HG03135 (cell line): ENCODE measurements around the gene STOML1.
A peak's percentile ranks its signal among the peaks of the same experiment; 100 is the strongest.
"Not testable (repeated sequence)": the region's sequence is repeated elsewhere in the genome, so short reads cannot be mapped to it uniquely, and the experiment has no call there.

Source experiments
- ATAC-seq: cut with Tn5 transposase; IDR thresholded peaks from one replicate; pipeline ENCODE4 v1.9.1; 2021; ENCODE audit warnings: mild to moderate bottlenecking, moderate library complexity; ENCODE audit not compliant: unreplicated experiment

Gene STOML1

DNA sequence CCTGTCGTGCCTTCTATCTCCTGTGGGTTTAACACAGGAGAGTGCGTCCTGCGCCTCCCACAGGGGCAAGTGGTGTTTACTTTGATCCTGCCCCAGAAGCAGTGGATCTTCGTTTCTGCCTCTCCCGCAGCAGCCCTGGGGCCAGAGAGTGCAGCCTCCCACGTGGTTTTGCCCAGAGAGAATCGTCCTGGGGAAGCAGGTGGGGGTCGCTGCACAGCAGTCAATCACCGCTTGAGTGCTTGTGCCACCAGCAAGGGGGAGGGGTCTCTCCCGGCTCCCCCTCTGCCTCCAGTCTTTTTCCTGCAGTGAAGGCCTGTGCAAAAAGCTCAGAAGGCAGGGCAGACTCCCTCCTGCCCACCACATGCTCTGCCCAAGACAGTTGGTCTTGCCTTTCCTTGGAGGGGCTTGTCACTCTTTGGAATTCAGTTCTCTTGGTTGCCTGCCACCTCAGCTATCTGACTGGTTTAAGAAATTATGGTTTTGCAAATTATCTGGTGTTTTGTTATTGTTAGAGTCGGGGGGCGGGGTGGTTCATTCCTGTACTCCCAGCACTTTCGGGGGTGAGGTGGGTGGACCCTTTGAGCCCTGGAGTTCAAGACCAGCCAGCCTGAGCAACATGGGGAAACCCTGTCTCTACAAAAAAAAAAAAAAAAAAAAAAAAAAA is 26.9 kb downstream of the STOML1 start:
- ATAC-seq: peak; percentile 33

DNA sequence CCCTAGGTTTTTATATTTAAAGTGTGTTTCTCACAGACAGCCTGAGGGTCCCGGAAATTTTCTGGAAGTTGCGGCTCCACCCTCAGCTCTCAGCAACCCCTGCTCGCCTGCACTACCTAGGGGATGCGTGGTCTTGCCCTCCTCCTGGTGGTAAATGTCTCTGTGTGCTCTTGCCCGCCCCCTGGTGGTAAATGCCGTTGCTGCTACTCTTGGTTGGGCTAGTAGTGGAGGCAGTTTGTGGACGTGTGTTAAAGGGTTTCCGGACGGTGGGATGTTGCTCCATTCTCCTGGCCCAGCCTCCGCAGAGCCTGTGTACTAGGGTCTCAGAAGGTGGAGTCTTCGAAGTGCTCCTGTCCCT is 27.4 kb downstream of the STOML1 start:
- peak; percentile 61 for ATAC-seq

DNA sequence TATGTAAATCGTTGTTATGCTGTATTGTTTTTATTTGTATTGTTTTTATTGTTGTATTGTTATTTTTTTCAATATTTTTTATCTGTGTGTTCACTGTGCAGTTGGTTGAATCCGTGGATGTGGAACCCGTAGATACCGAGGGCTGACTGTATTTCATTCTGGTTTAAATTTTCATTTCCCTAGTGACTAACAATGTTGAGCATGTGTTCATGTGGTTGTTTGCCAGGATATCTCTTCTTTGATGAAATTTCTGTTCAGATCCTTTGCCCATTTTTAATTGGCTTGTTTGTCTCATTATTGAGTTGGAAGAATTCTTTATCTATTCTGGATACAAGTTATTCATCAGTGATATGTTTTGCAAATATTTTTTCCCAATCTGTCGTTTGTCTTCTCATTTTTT is 29.7 kb downstream of the STOML1 start:
- no peak for ATAC-seq

DNA sequence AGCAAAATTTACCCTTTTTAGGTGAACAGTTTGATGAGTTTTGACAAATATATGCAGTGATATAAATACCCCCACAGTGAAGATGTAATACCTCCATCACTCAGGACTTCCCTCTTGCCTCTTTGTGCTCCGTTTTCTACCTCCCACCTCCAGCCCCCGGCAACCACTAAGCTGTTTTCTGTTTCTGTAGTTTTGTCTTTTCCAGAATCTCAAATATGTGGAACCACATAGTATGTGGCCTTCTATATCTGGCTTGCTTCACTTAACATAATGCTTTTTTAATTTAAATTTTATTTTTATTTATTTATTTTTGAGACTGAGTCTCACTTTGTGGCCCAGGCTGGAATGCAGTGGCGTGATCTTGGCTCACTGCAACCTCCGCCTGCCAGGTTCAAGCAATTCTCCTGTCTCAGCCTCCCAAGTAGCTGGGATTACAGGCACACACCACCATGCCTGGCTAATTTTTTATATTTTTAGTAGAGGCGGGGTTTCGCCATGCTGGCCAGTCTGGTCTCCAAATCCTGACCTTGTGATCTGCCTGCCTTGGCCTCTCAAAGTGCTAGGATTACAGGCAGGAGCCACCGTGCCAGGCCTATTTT is 31.5 kb downstream of the STOML1 start:
- not testable (repeated sequence) for ATAC-seq

DNA sequence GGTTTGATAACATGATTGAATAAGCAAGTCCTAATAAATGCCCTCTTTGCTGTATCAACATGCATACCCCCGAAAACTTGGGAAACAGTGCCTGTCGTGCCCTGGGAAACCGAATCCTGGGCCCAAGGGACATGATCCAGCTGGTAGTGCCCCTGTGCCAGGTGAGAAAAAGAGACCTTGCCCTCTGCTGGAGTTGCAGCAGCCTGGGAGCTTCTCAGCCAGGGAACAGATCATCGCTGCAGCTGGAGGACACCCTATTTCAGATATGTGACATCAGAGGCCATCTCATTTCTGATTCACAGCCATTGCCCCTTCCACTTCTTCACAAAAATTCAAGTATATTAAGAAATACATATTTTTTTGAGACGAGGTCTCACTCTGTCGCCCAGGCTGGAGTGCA is 32.3 kb downstream of the STOML1 start:
- ATAC-seq: no peak

DNA sequence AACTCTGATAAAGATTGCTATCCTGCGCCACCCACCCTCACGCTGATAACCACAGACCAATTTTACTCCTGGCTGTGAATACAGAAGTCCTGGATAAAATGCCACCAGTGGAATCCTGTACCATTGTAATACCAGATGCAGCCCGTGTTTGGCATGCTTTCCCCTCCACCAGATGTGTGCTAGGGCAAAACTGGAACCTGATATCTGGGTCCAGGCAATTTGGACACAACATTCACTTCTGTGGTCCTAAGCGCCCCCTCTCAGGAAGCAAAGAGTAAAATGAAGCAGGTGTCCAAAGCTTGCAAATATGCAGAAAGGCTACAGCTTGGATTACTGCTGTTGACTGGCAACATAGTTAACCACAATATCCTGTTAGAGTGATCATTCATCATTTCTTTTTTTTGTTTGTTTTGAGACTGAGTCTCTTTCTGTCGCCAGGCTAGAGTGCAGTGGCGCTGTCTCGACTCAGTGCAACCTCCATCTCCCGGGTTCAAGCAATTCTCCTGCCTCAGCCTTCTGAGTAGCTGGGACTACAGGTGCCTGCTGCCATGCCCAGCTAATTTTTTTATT is 33.0 kb downstream of the STOML1 start:
- ATAC-seq: peak; percentile 55

DNA sequence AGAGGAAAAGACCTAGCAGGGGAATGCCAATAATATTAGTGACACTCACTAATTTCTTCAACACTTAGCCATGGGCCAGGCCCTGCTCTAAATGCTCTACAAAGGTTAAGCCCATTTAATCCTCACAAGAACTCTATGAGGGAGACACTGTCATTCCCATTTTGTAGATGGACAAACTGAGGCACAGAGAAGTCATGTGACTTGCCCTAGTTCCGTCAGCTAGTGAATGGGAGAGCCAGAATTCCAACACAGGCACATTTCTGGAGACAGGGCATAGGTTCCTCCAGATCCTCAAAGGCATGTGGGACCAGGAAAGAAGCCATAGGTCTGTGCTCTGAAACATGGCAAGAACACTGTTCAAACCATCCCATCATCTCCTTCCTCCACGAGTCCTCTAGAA is 34.3 kb downstream of the STOML1 start:
- ATAC-seq: no peak

DNA sequence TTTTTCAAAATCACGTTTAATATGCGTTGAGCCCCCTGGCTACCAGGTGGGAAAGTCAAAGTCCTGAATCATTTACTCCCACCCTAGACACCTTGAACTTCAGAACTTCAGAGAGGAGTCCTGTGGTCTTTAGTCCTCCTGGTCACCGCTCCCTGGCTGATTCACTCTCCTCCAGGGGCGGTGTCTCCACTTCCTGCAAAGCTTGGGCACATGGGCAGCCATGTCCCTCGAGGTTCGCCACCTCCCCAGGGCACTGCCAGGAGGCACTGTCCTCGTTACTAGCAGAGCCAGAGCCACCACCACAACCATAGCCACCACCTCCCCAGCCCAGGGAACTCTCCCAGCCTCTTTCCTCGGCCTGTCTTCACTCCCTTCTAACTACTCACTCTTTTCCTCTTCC is 34.8 kb downstream of the STOML1 start:
- ATAC-seq: no peak

GRCh38 chr15:73956743-73957135 is 35.4 kb downstream of the STOML1 start:
- ATAC-seq: no peak

GRCh38 chr15:73955861-73956742 is 36.0 kb downstream of the STOML1 start:
- ATAC-seq: no peak

DNA sequence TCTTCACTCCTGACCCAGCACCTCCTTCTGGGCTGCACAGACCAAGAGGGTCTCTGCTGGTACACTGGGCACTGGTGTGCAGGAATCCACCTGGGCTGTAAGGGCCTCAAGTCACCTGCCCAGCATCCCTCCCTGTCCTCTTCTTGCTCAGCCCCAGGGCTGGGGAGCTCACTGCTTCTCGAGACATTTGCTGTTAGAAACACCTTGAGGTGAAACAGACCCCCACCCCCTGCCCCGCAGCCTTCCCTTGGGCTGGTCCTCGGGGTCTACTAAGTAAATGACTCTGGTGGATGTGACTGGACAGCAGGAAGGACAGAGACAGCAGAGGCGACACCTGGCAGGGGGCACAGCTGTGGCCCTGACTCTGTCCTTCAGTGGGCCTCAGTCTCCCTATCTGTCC is 36.8 kb downstream of the STOML1 start:
- ATAC-seq: no peak

DNA sequence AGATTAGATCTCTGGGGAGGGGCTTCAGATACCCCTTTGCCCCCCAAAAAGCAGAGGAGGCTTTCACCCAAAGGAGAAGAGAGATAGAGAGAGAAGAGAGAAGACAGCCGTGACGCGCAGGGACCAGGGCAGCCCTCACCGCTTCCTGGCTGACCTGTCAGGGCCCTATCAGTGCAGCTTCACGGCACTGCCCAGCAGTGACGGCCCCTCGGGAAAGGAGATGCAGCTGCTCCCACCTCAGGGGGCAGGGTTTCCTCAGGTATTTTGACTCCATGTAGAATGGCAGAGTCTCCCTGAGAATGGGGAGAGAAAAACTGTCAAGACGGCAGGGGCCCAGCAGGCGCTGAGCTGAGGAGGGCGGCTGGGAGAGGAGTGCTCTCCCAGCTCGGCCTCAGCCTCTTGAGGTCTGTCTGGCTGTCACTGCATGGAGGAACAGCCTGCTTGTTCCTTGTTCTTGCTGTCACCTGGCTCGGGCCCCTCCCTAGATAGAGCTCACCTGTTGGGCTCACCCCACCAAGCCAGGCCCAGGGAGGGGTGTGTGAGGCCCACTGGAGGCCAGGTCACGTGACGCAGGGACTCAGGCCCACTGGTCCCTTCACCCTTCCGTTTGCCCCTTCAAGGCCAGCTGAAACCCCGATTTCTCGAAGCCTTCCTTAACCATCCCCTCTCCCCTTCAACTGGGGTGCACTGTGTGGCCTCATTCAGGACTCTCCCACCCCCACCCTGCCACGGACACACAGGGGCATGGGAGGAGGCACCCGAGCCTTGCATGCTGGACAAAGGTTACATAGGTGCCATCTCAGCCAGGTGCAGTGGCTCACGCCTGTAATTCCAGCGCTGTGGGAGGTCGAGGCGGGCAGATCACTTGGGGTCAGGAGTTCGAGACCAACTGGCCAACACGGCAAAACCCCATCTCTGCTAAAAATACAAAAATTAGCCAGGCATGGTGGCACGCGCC is 37.6 kb downstream of the STOML1 start:
- no peak for ATAC-seq

GRCh38 chr15:73952913-73953750 is 39.0 kb downstream of the STOML1 start:
- no peak for ATAC-seq

- ATAC-seq: no peak
These were observed 39.8 kb downstream of the STOML1 start for GRCh38 chr15:73952171-73952912.

GRCh38 chr15:73951601-73952000 is 40.5 kb downstream of the STOML1 start:
- ATAC-seq: no peak

DNA sequence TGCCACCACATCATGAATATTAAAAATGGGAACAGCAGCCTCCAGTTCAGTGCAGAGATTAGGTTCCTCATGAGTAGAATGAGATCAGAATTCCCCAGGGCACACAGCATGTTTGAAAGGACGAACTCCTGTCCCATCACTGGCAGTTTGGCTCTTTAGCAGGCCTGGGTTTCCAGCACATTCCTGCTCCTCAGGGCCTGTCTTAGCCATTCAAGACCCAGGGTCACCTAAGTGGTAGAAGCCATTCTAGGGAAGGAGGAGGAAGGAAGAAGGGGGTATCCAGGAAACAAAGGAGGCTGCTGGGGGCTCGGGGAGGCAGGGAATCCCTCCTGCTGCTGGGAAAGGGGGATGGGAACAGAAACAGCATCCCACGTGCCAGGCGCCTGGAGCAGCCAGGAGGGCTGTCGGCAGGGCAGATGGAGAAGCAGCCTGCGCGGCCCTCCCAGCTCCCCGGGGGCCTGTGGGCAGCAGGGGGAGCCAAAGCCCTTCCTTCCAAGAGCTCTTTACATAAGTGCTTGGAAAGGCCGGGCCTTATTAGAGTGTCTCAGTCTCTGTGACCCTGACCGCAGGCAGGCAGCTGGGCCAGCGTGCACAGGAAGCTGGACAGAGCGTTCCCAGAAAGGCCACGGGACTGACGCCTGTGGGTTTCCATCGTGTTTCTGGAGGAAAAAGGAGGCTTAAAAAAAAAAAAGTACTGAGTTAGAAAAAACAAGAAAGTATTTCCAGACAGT is 41.1 kb downstream of the STOML1 start:
- ATAC-seq: no peak

- no peak for ATAC-seq
These were observed 41.6 kb downstream of the STOML1 start for GRCh38 chr15:73950479-73950830.

GRCh38 chr15:73949496-73949895 is 42.6 kb downstream of the STOML1 start:
- ATAC-seq: no peak
